Left forelimb (tissue), 1 donor: ENCODE measurements around the gene NLGN2.

Experiments used
- DNase-seq: peaks from one replicate; pipeline ENCODE4 v3.0.0-alpha.2; 2018; ENCODE audit warnings: low spot score

Gene NLGN2

DNA sequence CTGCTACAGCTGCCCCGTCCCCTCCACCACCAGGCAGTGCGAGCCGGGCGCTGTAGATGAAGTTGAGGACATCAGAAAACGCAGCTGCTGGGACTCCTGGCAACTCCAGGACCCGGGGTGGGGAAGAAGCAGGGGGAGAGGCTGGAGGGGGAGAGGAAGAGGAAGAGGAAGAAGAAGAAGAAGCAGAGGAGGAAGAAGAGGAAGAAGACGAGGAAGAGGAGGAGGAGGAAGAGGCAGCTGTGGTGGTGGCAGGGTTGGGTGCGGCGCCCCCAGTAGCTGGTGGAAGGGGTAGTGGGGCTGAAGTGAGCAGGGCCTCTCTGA, 58.6 kb downstream of the NLGN2 start:
- no peak for DNase-seq

DNA sequence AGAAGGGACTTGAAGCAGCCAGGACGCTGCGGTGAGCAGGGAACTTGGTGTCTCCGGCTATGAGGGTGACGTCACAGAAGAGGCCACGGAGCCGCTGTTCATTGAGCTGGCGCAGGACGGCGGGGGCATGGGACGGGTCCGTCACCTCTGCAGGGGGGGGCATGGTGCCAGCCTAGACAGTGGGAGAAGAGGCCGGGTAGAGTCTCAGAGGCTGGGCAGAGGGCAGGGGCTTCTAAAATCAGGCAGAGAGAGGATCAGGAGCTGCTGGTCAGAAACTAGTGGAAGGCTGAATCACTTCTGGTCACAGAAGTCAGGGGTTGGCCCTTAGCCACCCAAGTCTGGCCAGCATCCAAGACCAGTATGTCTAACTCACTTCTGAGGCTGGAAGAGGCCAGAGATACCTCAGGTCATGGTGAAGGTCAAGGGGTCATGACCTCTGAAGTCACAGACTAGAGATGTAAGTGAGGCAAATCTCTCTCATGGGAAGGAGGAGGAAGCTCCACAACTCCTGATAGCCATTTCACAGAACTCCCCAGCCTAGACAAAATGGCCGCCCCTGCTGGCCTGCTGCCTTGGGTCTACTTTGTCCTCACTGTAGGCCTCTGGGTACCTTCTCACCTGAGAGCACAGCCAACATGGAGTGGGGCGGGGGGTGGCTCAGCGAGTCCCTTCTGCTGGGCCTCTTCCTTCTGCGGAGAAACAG, 59.1 kb downstream of the NLGN2 start:
- DNase-seq = no peak

DNA sequence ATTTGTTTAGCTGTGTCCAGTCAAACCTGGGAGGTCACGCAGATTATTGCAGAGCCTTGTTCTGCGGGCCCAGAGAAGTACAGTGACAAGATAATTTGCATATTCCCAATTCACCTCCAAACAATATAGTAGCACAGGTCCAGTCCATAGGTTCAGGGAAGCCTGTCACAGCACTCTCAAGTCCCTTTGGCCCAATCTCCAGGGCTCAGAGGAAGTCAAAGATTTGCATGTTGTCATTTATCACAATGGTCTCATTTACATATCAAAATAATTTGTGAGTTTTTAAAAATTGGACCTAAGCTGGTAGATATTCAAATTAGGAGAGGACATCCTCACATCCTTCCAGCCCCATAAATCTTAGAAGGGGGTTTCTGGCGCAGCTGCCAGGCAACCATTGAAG, 59.9 kb downstream of the NLGN2 start:
- no peak for DNase-seq

DNA sequence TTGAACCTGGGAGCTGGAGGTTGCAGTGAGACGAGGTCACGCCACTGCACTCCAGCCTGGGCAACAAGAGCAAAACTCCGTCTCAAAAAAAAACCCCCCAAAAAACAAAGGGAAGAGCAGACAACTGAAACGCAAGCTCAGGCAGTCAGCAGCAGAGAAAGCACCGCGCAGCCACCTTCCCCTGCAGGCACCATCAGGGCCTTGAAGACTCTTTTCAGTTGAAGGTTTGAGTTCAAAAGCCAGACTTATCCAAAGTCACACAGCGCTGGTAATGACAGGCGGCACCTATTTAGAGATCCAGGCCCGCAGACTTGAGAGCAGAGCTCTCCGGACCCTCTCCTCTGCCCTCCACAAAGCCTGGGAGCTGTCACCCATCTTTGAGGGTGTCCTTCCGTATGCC, 60.6 kb downstream of the NLGN2 start:
- no peak for DNase-seq

DNA sequence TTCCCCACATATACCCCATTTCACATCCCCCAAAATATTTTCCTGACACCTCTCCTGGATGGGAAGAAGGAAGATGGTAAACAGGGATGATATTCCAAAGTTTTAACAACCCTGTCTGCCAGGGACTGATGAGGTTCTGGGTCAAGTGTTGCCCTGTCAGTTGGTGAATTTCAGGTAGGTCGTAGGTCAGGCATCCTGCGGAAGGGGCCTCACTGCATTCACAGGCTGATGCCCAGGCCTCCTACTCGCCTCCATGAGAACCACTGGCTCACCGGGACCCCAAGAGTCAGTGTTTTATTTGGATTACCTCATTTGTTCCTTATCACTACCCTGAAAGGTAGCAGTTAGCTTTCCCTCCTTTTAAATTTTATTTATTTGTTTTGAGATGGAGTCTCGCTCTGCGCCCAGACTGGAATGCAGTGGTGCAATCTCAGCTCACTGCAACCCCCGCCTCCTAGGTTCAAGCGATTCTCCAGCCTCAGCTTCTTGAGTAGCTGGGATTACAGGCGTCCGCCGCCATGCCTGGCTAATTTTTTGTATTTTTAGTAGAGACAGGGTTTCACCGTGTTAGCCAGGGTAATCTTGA, 61.3 kb downstream of the NLGN2 start:
- DNase-seq = no peak
